Mesendoderm (in vitro differentiated cells): Measurements from ENCODE around the gene SHF.

ENCODE experiments used
- DNase-seq: peaks from one replicate; pipeline ENCODE4 v3.0.0; 2013
- H2AK5ac ChIP-seq: 2 replicates; pipeline ENCODE4 v1.6.1; 2013; ENCODE audit warnings: low read length, inconsistent platforms
- H2BK120ac ChIP-seq: 2 replicates; pipeline ENCODE4 v1.6.1; 2013; ENCODE audit warnings: low read depth, mild to moderate bottlenecking, low read length, moderate library complexity, mixed read lengths
- H2BK15ac ChIP-seq: replicated peaks from 2 replicates; pipeline ENCODE4 v1.6.1; 2013; ENCODE audit warnings: low read depth, mild to moderate bottlenecking, moderate library complexity
- H2BK5ac ChIP-seq: 2 replicates; pipeline ENCODE4 v1.6.1; 2013; ENCODE audit warnings: low read length, inconsistent platforms
- H3K18ac ChIP-seq: 2 replicates; pipeline ENCODE4 v1.6.1; 2013; ENCODE audit warnings: mild to moderate bottlenecking, low read length, mixed read lengths
- H3K23ac ChIP-seq: one replicate; pipeline ENCODE4 v1.6.1; 2013; ENCODE audit warnings: low read length
- H3K27ac ChIP-seq: 2 replicates; pipeline ENCODE4 v1.5.1; 2013; ENCODE audit warnings: low read depth, mild to moderate bottlenecking, inconsistent platforms, low read length, moderate library complexity
- H3K27me3 ChIP-seq: 2 replicates; pipeline ENCODE4 v1.6.1; 2013; ENCODE audit warnings: low read length, control low read depth, mild to moderate bottlenecking, inconsistent platforms; ENCODE audit not compliant: insufficient read depth, poor library complexity
- H3K36me3 ChIP-seq: 2 replicates; pipeline ENCODE4 v1.6.1; 2013; ENCODE audit warnings: low read length, inconsistent platforms; ENCODE audit not compliant: control insufficient read depth, insufficient read depth
- H3K4ac ChIP-seq: one replicate; pipeline ENCODE4 v1.6.1; 2013; ENCODE audit warnings: low read depth, mild to moderate bottlenecking, low read length, moderate library complexity
- H3K4me1 ChIP-seq: 2 replicates; pipeline ENCODE4 v1.6.1; 2013; ENCODE audit warnings: low read depth, low read length, inconsistent platforms; ENCODE audit not compliant: control insufficient read depth
- H3K4me2 ChIP-seq: 2 replicates; pipeline ENCODE4 v1.6.1; 2013; ENCODE audit warnings: low read length
- H3K4me3 ChIP-seq: 2 replicates; pipeline ENCODE4 v1.5.1; 2013; ENCODE audit warnings: mild to moderate bottlenecking, low read length
- H3K56ac ChIP-seq: one replicate; pipeline ENCODE4 v1.6.1; 2013; ENCODE audit warnings: low read length
- H3K79me1 ChIP-seq: 2 replicates; pipeline ENCODE4 v1.6.1; 2013; ENCODE audit warnings: low read length, inconsistent platforms
- H3K79me2 ChIP-seq: 2 replicates; pipeline ENCODE4 v1.6.1; 2013; ENCODE audit warnings: mild to moderate bottlenecking, low read length; ENCODE audit not compliant: control insufficient read depth, insufficient read depth
- H3K9ac ChIP-seq: 2 replicates; pipeline ENCODE4 v1.6.1; 2013; ENCODE audit warnings: low read length, inconsistent platforms
- H4K5ac ChIP-seq: one replicate; pipeline ENCODE4 v1.6.1; 2013; ENCODE audit warnings: low read length
- H4K8ac ChIP-seq: one replicate; pipeline ENCODE4 v1.6.1; 2013; ENCODE audit warnings: low read depth, mild to moderate bottlenecking, control low read depth, low read length, moderate library complexity
- WGBS: extraction: QIAGEN DNeasy Blood & Tissue Kit; methylation state at CpG from one replicate; pipeline ENCODE4 v1.1.7; 2013; ENCODE audit warnings: low lambda C conversion rate, missing lambda C conversion rate; ENCODE audit not compliant: insufficient coverage; ENCODE audit errors: extremely low coverage; 5-methylcytosine and 5-hydroxymethylcytosine counted together

Gene SHF

DNA sequence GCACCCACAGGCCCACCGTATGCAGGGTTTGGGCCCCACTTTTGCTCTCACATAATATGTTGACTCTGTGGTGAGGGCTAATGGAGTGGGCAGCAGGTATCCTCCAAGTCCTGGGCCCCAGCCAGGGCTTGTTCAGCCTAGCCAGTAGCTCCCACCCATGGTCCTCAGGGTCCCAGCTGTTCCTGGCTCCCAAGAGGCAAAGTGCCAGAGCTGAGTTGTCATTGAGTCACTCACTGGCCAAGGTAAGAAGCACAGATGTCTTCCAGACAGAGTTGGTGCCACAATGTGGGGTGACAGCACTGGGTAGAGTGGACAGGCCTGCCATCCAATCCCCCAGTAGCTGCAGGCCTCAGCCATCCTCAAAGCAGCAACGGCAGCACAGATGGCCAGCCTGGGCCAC is 4.3 kb downstream of the SHF start:
- DNase-seq, result no peak
- no peak overlapping the region for H4K8ac ChIP-seq
- H2BK5ac ChIP-seq, result no peak overlapping the region
- H3K4me1 ChIP-seq, result peaks cover 14% of the 10 kb centered on the region
- H2BK15ac ChIP-seq, result no peak overlapping the region
- H3K56ac ChIP-seq, result no peak overlapping the region
- no peak overlapping the region for H3K4me2 ChIP-seq
- H3K79me2 ChIP-seq, result peaks cover 13% of the 10 kb centered on the region
- H3K27ac ChIP-seq, result peak overlapping the region; percentile 28
- no peak overlapping the region for H2BK120ac ChIP-seq
- no peak overlapping the region for H3K23ac ChIP-seq
- peaks cover 4% of the 10 kb centered on the region for H3K27me3 ChIP-seq
- peaks cover 34% of the 10 kb centered on the region for H3K79me1 ChIP-seq
- no peak overlapping the region for H3K4ac ChIP-seq
- H3K9ac ChIP-seq, result no peak overlapping the region
- H2AK5ac ChIP-seq, result no peak overlapping the region
- no CpG with 5 or more reads among the region's 2 CpGs for WGBS
- no peak overlapping the region for H4K5ac ChIP-seq
- H3K36me3 ChIP-seq, result no peaks in the 10 kb centered on the region
- H3K18ac ChIP-seq, result peak overlapping the region; percentile 2
- no peak overlapping the region for H3K4me3 ChIP-seq

DNA sequence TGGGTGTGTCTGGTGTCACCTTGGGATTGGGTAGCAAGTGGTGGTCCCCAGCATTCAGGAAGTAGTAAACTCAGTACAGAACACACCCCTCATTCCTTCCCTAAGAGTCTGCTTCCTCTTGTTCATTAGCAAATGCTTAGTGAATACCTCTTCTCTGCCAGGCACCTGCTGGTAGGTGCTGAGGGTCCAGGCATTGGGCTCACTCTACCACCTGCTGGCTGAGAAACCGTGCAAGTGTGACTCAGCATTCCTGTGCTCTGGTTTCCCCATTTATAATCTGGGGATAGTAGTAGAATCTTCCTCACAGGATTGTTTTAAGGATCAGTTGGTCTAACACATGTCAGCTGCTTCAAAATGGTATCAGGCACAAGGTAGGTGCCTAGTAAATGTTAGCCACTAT is 4.8 kb downstream of the SHF start:
- H2BK15ac ChIP-seq, result no peak overlapping the region
- no peak overlapping the region for H2BK120ac ChIP-seq
- peaks cover 34% of the 10 kb centered on the region for H3K79me1 ChIP-seq
- no peak overlapping the region for H3K9ac ChIP-seq
- H4K8ac ChIP-seq, result no peak overlapping the region
- H3K27me3 ChIP-seq, result no peaks in the 10 kb centered on the region
- no peak overlapping the region for H2AK5ac ChIP-seq
- DNase-seq, result peak; percentile 45
- no peak overlapping the region for H3K18ac ChIP-seq
- no peaks in the 10 kb centered on the region for H3K36me3 ChIP-seq
- whole genome bisulfite sequencing, result no CpG with 5 or more reads among the region's 1 CpG
- peaks cover 13% of the 10 kb centered on the region for H3K79me2 ChIP-seq
- H4K5ac ChIP-seq, result no peak overlapping the region
- peaks cover 12% of the 10 kb centered on the region for H3K4me1 ChIP-seq
- H3K27ac ChIP-seq, result no peak overlapping the region
- no peak overlapping the region for H3K23ac ChIP-seq
- no peak overlapping the region for H3K4me3 ChIP-seq
- H3K56ac ChIP-seq, result no peak overlapping the region
- no peak overlapping the region for H3K4ac ChIP-seq
- H2BK5ac ChIP-seq, result no peak overlapping the region
- no peak overlapping the region for H3K4me2 ChIP-seq

DNA sequence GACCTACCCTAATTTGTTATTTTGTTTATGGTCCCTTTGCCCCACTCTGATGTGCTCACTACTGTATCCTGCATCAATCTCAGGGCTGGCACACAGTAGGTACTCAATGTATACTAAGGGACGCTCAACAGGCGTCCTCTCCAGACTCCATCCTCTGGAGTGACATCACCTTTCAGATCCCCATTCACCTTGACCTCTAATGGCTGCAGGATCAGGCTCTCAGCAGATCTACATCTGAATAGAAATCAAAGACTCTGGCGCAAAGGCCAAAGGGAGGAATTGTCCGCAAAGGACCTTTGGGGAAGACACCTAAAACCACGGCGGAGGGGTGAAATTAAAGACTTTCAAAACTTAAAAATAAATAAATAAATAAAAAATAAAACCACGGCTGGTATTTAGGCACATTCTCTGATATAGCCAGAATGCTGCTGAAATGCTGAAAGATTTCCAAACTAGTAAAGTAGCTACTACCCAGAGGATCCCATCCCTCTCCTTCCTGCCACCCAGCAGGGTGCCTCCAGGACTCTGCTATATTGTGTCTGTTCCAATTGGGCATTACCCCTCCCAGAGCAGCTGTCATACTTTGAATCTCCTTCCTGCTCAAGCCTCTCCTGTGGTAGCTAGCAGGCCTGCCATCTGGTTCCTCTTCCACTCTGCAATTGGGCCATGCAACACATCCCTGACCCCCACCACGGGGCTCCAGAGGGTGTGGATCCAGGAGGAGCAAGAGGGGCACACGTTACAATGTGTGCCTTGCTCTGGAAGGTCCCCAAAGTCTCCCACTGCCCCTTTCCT is 6.1 kb downstream of the SHF start:
- no peak overlapping the region for H2BK15ac ChIP-seq
- no peak overlapping the region for H3K23ac ChIP-seq
- peaks cover 10% of the 10 kb centered on the region for H3K4me1 ChIP-seq
- H4K8ac ChIP-seq, result no peak overlapping the region
- H2BK120ac ChIP-seq, result no peak overlapping the region
- H3K79me2 ChIP-seq, result peaks cover 13% of the 10 kb centered on the region
- no peak overlapping the region for H3K4me2 ChIP-seq
- no peaks in the 10 kb centered on the region for H3K36me3 ChIP-seq
- DNase-seq, result no peak
- no peak overlapping the region for H3K18ac ChIP-seq
- no peak overlapping the region for H3K4ac ChIP-seq
- H4K5ac ChIP-seq, result no peak overlapping the region
- H3K79me1 ChIP-seq, result peaks cover 34% of the 10 kb centered on the region
- no peak overlapping the region for H2AK5ac ChIP-seq
- no CpG with 5 or more reads among the region's 9 CpGs for WGBS
- no peaks in the 10 kb centered on the region for H3K27me3 ChIP-seq
- H3K27ac ChIP-seq, result no peak overlapping the region
- no peak overlapping the region for H3K9ac ChIP-seq
- no peak overlapping the region for H2BK5ac ChIP-seq
- no peak overlapping the region for H3K4me3 ChIP-seq
- H3K56ac ChIP-seq, result no peak overlapping the region

- Histone ChIP-seq H2BK120ac (no peak overlapping the region), H3K23ac (no peak overlapping the region), H3K9ac (no peak overlapping the region), H3K18ac (no peak overlapping the region), H3K79me2 (peaks cover 10% of the 10 kb centered on the region), H2AK5ac (no peak overlapping the region), H4K5ac (no peak overlapping the region), H2BK15ac (no peak overlapping the region), H3K4ac (no peak overlapping the region), H3K56ac (no peak overlapping the region), H4K8ac (no peak overlapping the region), H3K27ac (no peak overlapping the region), H3K4me1 (peaks cover 8% of the 10 kb centered on the region), H3K4me2 (no peak overlapping the region), H3K27me3 (no peaks in the 10 kb centered on the region), H2BK5ac (no peak overlapping the region), H3K79me1 (peaks cover 32% of the 10 kb centered on the region), H3K4me3 (no peak overlapping the region), H3K36me3 (no peaks in the 10 kb centered on the region)
- no CpG with 5 or more reads among the region's 8 CpGs for WGBS
- no peak for DNase-seq
Observed at GRCh38 chr15:45180648-45181436, 6.9 kb downstream of the SHF start.

DNA sequence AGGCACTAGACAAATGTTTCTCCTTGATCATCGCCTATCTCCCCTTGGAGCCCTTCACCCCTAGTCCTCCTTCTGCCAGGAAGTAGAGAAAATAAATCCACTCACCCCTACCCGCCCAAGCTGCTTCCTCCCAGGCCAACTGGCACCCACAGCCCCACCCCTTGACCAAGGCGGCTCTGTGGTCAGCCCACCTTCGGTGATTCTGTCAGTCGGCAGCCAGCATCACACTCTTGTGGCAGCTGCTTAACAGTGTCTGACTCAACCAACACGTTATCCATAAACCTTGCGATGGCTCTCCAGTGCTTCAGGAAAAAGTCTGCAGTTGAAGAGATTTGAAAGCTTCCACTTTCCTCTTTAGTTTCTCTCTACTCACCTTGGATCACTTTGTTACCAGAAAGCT is 7.6 kb downstream of the SHF start:
- Histone ChIP-seq H4K5ac (no peak overlapping the region), H3K36me3 (no peaks in the 10 kb centered on the region), H4K8ac (no peak overlapping the region), H3K56ac (no peak overlapping the region), H3K18ac (no peak overlapping the region), H3K27me3 (no peaks in the 10 kb centered on the region), H3K4ac (no peak overlapping the region), H2BK5ac (no peak overlapping the region), H3K79me1 (peaks cover 28% of the 10 kb centered on the region), H3K4me3 (no peak overlapping the region), H3K4me1 (peaks cover 7% of the 10 kb centered on the region), H3K79me2 (peaks cover 5% of the 10 kb centered on the region), H2BK15ac (no peak overlapping the region), H3K23ac (no peak overlapping the region), H2AK5ac (no peak overlapping the region), H3K9ac (no peak overlapping the region), H3K4me2 (no peak overlapping the region), H2BK120ac (no peak overlapping the region), H3K27ac (no peak overlapping the region)
- no CpG with 5 or more reads among the region's 7 CpGs for WGBS
- no peak for DNase-seq
